Spleen (tissue), 7 donors: Measurements from ENCODE around the gene MAMLD1.

Experiments
- CTCF ChIP-seq, 11 experiments: fragments of 200-600 bp in 7 of 11; fragments of 450-650 bp in 4 of 11; sonication (generic) in 4 of 11; IDR thresholded peaks in 8 of 11; conservative IDR thresholded peaks in 3 of 11; 1 replicate in 7 of 11; 2 replicates in 4 of 11; pipeline versions ENCODE4 v1.4.0 to v1.8.0; 2016 to 2021; ENCODE audit warnings: antibody characterized with exemption in 11 of 11, inconsistent platforms in 4 of 11, mild to moderate bottlenecking in 1 of 11
- POLR2AphosphoS5 ChIP-seq, 3 donors: sonication (generic); formaldehyde crosslinking; IDR thresholded peaks; one replicate each; pipeline ENCODE4 v1.5.1; 2017; ENCODE audit warnings: antibody characterized with exemption in 3 of 3
- donor health status: DM: no; HTN: no; CAD: no; lungs with moderate emphysema.
- donor health status: DM: no; HTN: no; CAD: no.
- donor health status: DM: no; HTN: no; CAD: no.

- TF ChIP-seq POLR2AphosphoS5 (IDR thresholded peaks at IDR 0.05) (no peak), CTCF (IDR thresholded peaks at IDR 0.05 in 8 of 11, conservative IDR thresholded peaks at IDR 0.05 in 3 of 11) (no peak)
These were observed 142.9 kb downstream of the MAMLD1 start for GRCh38 chrX:150506020-150506419.
